Sigmoid colon (tissue), 7 donors: ENCODE results near the gene BGN. TPM values are rescaled to one million over a fixed set of nuclear protein-coding genes. Genes with fewer than 3 reads are reported as not detected.

Experiments
- DNase-seq: peaks from one replicate; pipeline ENCODE4 v3.0.0-alpha.2; 2019
- H3K27ac ChIP-seq, 4 donors: fragments of 200-600 bp; sonication (generic); one replicate each; pipeline ENCODE4 v1.5.1; 2016 to 2019; ENCODE audit warnings: mild to moderate bottlenecking in 1 of 4
- H3K27me3 ChIP-seq, 3 donors: fragments of 200-600 bp; sonication (generic); one replicate each; pipeline ENCODE4 v1.5.1; 2019; ENCODE audit warnings: mild to moderate bottlenecking in 1 of 3
- H3K36me3 ChIP-seq, 4 donors: fragments of 200-600 bp; sonication (generic); one replicate each; pipeline ENCODE4 v1.5.1; 2016 to 2019
- H3K4me1 ChIP-seq, 4 donors: fragments of 200-600 bp; sonication (generic); one replicate each; pipeline ENCODE4 v1.5.1; 2017 to 2019
- H3K4me3 ChIP-seq, 4 donors: fragments of 200-600 bp; sonication (generic); one replicate each; pipeline ENCODE4 v1.5.1; 2017 to 2019; ENCODE audit warnings: mild to moderate bottlenecking in 2 of 4, moderate library complexity in 1 of 4
- H3K9me3 ChIP-seq, 4 donors: fragments of 200-600 bp in 3 of 4; sonication (generic) in 3 of 4; one replicate each; pipeline versions ENCODE4 v1.5.1 to v1.6.1; 2013 to 2019
- CTCF ChIP-seq, 4 experiments: fragments of 450-650 bp in 3 of 4; fragments of 200-600 bp in 1 of 4; IDR thresholded peaks; one replicate each; pipeline ENCODE4 v1.5.1; 2016 to 2019; ENCODE audit warnings: antibody characterized with exemption in 4 of 4, mild to moderate bottlenecking in 3 of 4, moderate library complexity in 2 of 4
- EP300 ChIP-seq, 4 donors: sonication (generic); formaldehyde crosslinking; IDR thresholded peaks; one replicate each; pipeline ENCODE4 v1.6.1; 2017; ENCODE audit warnings: antibody characterized with exemption in 4 of 4
- POLR2A ChIP-seq, 2 donors: fragments of 450-650 bp; IDR thresholded peaks; one replicate each; pipeline ENCODE4 v1.6.1; 2016; ENCODE audit warnings: antibody characterized with exemption in 2 of 2, mild to moderate bottlenecking in 2 of 2, moderate library complexity in 2 of 2
- POLR2AphosphoS5 ChIP-seq, 4 donors: sonication (generic); formaldehyde crosslinking; IDR thresholded peaks; one replicate each; pipeline ENCODE4 v1.6.1; 2017; ENCODE audit warnings: antibody characterized with exemption in 4 of 4
- WGBS, 2 donors: extraction: QIAGEN DNeasy Blood & Tissue Kit; methylation state at CpG; one replicate each; pipeline ENCODE4 v1.1.7; 2013; 5-methylcytosine and 5-hydroxymethylcytosine counted together
- intact Hi-C: fragments of 100-400 bp; cut with DNase I; formaldehyde crosslinking; loops from one replicate; pipeline ENCODE4 v1.15.1; 2023
- polyA plus RNA-seq, 3 donors: library from polyadenylated mRNA; stranded (reverse); fragments of 200-250 nt; gene quantifications; one replicate each; pipeline ENCODE4 v1.2.3, GENCODE V29; 2013
- total RNA-seq, 4 donors: library from RNA; depleted of rRNA; stranded (reverse); fragments of >200 nt; gene quantifications; one replicate each; pipeline ENCODE4 v1.1.0, GENCODE V29; 2016
- donor health status: healthy with polysubstance abuse.
- donor health status: Bipolar disorder and iron deficiency.
- donor health status: healthy.

The BGN gene
- total and polyA plus RNA-seq, 7 donors = 1.8 to 181 (median 9.0) TPM

- Histone ChIP-seq H3K4me3 (no peak overlapping the region), H3K27me3 (no peaks in the 10 kb centered on the region), H3K27ac (no peak overlapping the region), H3K36me3 (peaks cover 0 to 17% (median 0%) of the 10 kb centered on the region in 4 donors), H3K4me1 (peaks cover 0 to 6% (median 0%) of the 10 kb centered on the region in 4 donors), H3K9me3 (no peaks in the 10 kb centered on the region)
- no peak for DNase-seq
- TF ChIP-seq EP300 (IDR thresholded peaks at IDR 0.05) = no peak
- no peak for TF ChIP-seq CTCF (IDR thresholded peaks at IDR 0.05)
- no peak for TF ChIP-seq POLR2A (IDR thresholded peaks at IDR 0.05)
- TF ChIP-seq POLR2AphosphoS5 (IDR thresholded peaks at IDR 0.05) = no peak
- WGBS, 2 donors = 96% methylated on average over 9 of the region's 9 CpGs
- intact Hi-C loops = no loop called here
Observed at GRCh38 chrX:153456704-153457103, 38.1 kb upstream of the BGN start.

- WGBS, 2 donors = 95 to 96% methylated on average over 18 of the region's 18 CpGs
- H3K27ac ChIP-seq = no peak overlapping the region
- no peak for DNase-seq
- intact Hi-C loops = no loop called here
- H3K9me3 ChIP-seq = no peaks in the 10 kb centered on the region
- peaks cover 0 to 6% (median 0%) of the 10 kb centered on the region in 4 donors for H3K4me1 ChIP-seq
- no peak for TF ChIP-seq EP300 (IDR thresholded peaks at IDR 0.05)
- TF ChIP-seq POLR2A (IDR thresholded peaks at IDR 0.05) = no peak
- TF ChIP-seq POLR2AphosphoS5 (IDR thresholded peaks at IDR 0.05) = no peak
- TF ChIP-seq CTCF (IDR thresholded peaks at IDR 0.05) = no peak
- no peaks in the 10 kb centered on the region for H3K27me3 ChIP-seq
- no peak overlapping the region for H3K4me3 ChIP-seq
- H3K36me3 ChIP-seq = peaks cover 0 to 17% (median 0%) of the 10 kb centered on the region in 4 donors
Observed at GRCh38 chrX:153457136-153457825, 37.5 kb upstream of the BGN start.

- H3K36me3 ChIP-seq = peaks cover 0 to 17% (median 0%) of the 10 kb centered on the region in 4 donors
- H3K27ac ChIP-seq = no peak overlapping the region
- H3K4me1 ChIP-seq = peaks cover 0 to 6% (median 0%) of the 10 kb centered on the region in 4 donors
- intact Hi-C loops = no loop called here
- 93 to 96% methylated on average over 17 of the region's 17 CpGs for WGBS, 2 donors
- no peak overlapping the region for H3K4me3 ChIP-seq
- no peaks in the 10 kb centered on the region for H3K27me3 ChIP-seq
- TF ChIP-seq POLR2AphosphoS5 (IDR thresholded peaks at IDR 0.05) (no peak), CTCF (IDR thresholded peaks at IDR 0.05) (no peak), EP300 (IDR thresholded peaks at IDR 0.05) (no peak), POLR2A (IDR thresholded peaks at IDR 0.05) (no peak)
- H3K9me3 ChIP-seq = no peaks in the 10 kb centered on the region
- DNase-seq = no peak
Observed at GRCh38 chrX:153457827-153458466, 36.8 kb upstream of the BGN start.

GRCh38 chrX:153458476-153458875 lies 36.3 kb upstream of the BGN start:
- H3K9me3 ChIP-seq = no peaks in the 10 kb centered on the region
- no peak for TF ChIP-seq POLR2A (IDR thresholded peaks at IDR 0.05)
- no peak for TF ChIP-seq CTCF (IDR thresholded peaks at IDR 0.05)
- no peaks in the 10 kb centered on the region for H3K27me3 ChIP-seq
- H3K27ac ChIP-seq = no peak overlapping the region
- peaks cover 0 to 17% (median 0%) of the 10 kb centered on the region in 4 donors for H3K36me3 ChIP-seq
- no peak overlapping the region for H3K4me3 ChIP-seq
- intact Hi-C loops = no loop called here
- no peak for DNase-seq
- WGBS, 2 donors = 88 to 92% methylated on average over 4 of the region's 4 CpGs
- H3K4me1 ChIP-seq = peaks cover 0 to 6% (median 0%) of the 10 kb centered on the region in 4 donors
